Measurements from ENCODE around the gene TSC2.
A peak's percentile ranks its signal among the peaks of the same experiment; 100 is the strongest.
"Not testable (repeated sequence)": the region's sequence is repeated elsewhere in the genome, so short reads cannot be mapped to it uniquely, and the experiment has no call there.

Gene TSC2

GRCh38 chr16:2102471-2102870 lies 54.7 kb downstream of the TSC2 start:
- Mint-ChIP-seq H3K4me1 (no peaks in the 10 kb centered on the region), H3K4me3 (no peak overlapping the region), H3K27me3 (no peaks in the 10 kb centered on the region), H3K9me3 (no peaks in the 10 kb centered on the region), H3K27ac (no peak overlapping the region)
- DNase-seq, result no peak
- no peak for ATAC-seq

GRCh38 chr16:2104464-2104863 lies 56.7 kb downstream of the TSC2 start:
- H3K4me3 Mint-ChIP-seq, H3K27me3 Mint-ChIP-seq, H3K9me3 Mint-ChIP-seq, H3K4me1 Mint-ChIP-seq, H3K27ac Mint-ChIP-seq, DNase-seq: not testable (repeated sequence)
- peak; percentile 59 for ATAC-seq

DNA sequence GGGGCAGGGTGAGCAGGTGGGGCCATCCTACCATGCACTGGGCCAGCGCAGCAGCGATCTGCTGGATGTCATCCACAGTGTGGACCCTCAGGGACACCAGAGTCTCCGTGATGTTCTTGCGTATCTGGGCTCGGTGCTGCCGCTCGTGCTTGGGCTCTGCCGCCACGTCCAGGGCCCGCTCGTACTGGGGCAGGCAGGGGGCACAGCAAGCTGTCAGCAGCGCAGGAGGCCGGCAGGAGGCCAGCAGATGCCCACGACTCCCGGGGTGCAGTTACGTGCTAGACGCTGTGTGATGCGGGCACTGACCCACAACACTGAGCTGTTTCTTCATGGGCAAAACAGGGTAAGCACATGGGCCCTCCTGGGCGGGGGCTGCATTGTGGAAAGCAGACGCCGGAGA lies 57.5 kb downstream of the TSC2 start:
- not testable (repeated sequence) for ATAC-seq, H3K4me1 Mint-ChIP-seq, H3K27me3 Mint-ChIP-seq, DNase-seq, H3K4me3 Mint-ChIP-seq, H3K9me3 Mint-ChIP-seq
- H3K27ac Mint-ChIP-seq, result peak overlapping the region in 1 of 2 donors; percentile 92

DNA sequence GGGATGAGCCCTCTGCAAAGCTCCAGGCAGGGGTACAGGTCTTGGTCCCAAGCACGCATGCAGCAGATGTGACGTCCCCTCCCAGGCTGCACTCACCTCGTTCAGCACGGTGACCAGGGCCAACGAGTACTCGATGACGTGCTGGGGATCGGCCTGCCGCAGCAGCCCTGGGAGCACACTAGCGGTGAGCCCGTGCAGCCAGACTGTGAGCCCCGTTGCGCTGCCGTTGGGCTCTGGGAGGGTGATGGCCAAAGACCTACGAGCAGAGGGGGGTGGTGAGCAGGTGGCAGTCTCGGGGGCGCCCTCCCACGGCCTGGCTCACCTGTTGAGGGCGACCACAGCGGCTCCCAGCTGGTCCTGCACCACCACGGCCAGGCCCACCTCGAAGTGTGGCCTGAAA lies 58.0 kb downstream of the TSC2 start:
- not testable (repeated sequence) for ATAC-seq, H3K4me1 Mint-ChIP-seq, H3K4me3 Mint-ChIP-seq

GRCh38 chr16:2106211-2106610 lies 58.4 kb downstream of the TSC2 start:
- not testable (repeated sequence) for ATAC-seq, H3K27me3 Mint-ChIP-seq, H3K4me1 Mint-ChIP-seq, DNase-seq, H3K4me3 Mint-ChIP-seq, H3K27ac Mint-ChIP-seq, H3K9me3 Mint-ChIP-seq

More for the DNA sequence above, 58.0 kb downstream of the TSC2 start:
- DNase-seq, H3K9me3 Mint-ChIP-seq, H3K27me3 Mint-ChIP-seq, H3K27ac Mint-ChIP-seq: not testable (repeated sequence)

- DNase-seq, H3K4me1 Mint-ChIP-seq, H3K9me3 Mint-ChIP-seq, H3K4me3 Mint-ChIP-seq, H3K27me3 Mint-ChIP-seq: not testable (repeated sequence)
- peak overlapping the region in 1 of 2 donors; percentile 59 for H3K27ac Mint-ChIP-seq
- ATAC-seq, result peak; percentile 18
Measured at GRCh38 chr16:2107121-2107790, 59.5 kb downstream of the TSC2 start.

GRCh38 chr16:2107791-2108125 lies 60.0 kb downstream of the TSC2 start:
- not testable (repeated sequence) for H3K27me3 Mint-ChIP-seq, H3K4me3 Mint-ChIP-seq, DNase-seq, H3K27ac Mint-ChIP-seq, H3K4me1 Mint-ChIP-seq, ATAC-seq, H3K9me3 Mint-ChIP-seq

DNA sequence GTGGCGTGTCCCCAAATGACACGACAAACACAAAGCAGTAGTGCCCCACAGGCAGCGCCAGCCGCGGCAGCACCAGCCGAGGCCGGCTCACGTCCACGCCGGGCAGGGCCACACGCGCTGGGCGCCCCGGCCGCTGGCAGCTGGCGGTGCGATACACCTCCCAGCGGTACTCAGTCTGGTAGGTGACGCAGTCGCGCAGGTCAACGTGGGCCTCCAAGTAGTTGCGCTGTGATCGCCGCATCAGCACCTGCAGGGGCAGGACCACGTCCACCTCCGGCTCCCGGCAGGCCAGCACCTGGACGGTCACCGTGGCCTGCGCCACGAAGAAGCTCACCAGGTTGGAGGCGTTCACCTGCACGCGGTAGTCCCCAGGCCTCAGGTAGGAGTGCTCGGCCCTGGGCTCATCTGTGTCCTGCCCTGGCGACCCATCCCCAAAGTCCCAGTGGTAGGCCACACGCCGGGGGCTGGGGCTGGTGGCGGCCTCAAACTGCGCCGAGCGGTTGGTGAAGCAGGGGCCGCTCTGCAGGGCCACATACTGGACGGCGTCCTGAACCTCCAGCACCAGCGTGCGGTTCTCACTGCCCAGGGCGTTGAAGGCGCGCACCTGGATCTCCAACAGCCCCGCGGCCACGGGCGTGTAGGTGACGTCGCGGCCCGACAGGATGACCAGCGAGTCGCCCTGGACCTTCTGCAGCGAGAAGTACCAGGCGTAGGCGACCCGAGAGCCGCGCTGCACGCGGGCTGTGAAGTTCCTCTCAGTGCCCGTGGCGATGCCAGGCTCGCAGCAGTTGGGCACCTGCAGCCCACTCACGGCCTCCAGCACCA lies 60.9 kb downstream of the TSC2 start:
- not testable (repeated sequence) for H3K27ac Mint-ChIP-seq

GRCh38 chr16:2109271-2109580 lies 61.4 kb downstream of the TSC2 start:
- H3K27ac Mint-ChIP-seq, H3K9me3 Mint-ChIP-seq, H3K4me3 Mint-ChIP-seq, DNase-seq, ATAC-seq, H3K27me3 Mint-ChIP-seq, H3K4me1 Mint-ChIP-seq: not testable (repeated sequence)

More for the DNA sequence above, 60.9 kb downstream of the TSC2 start:
- H3K27me3 Mint-ChIP-seq, DNase-seq, H3K9me3 Mint-ChIP-seq, H3K4me1 Mint-ChIP-seq, H3K4me3 Mint-ChIP-seq: not testable (repeated sequence)
- peak; percentile 5 for ATAC-seq

DNA sequence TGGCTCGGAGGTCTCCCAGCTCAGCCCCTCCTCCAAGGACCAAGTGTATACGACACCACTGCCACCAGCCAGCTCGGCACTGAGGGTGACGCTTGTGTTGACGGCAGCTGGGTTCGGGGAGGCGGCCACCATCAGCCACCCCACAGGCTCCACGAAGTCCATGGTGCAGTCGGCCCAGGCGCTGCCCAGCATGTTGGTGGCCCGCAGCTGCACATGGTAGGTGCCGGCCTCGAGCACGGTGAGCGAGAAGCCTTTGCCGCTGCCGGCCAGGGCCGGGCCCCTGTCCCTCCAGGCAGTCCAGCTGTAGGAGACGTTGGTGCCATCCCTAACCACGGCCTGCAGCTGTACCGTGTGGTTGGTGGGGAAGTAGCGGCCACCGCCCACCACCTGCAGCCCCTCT lies 62.1 kb downstream of the TSC2 start:
- not testable (repeated sequence) for ATAC-seq, H3K27me3 Mint-ChIP-seq, H3K4me3 Mint-ChIP-seq, H3K9me3 Mint-ChIP-seq, H3K27ac Mint-ChIP-seq, DNase-seq, H3K4me1 Mint-ChIP-seq

DNA sequence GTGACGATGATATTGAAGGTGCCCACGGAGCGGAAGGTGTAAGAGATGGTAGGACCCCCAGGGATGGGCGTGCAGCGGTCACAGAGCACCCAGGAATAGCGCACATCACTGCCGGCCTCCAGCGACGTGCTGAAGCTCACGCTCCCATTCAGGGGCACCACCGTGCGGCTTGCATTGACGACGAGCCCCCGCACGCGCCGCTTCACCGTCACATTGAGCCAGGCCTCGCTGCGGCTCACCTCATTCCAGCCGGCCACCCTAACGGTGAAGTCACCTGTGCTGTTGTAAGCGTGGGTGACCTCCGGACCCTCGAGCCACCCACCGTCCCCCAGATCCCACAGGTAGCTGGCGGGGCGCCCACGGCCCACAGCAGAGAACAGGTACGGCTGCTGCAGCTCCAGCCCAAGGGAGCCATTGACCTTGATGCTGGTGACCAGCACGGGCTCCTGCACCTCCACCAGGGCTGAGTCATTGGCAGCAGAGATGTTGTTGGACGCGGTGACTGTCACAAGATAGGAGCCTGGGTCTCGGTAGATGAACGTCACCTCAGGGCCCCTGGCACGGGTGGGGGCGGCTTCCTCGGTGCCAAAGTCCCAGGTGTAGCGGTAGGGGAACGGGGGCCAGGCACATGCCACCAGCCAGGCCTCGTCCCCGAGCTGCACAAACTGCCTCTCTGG lies 62.7 kb downstream of the TSC2 start:
- not testable (repeated sequence) for H3K27ac Mint-ChIP-seq, H3K4me3 Mint-ChIP-seq, H3K27me3 Mint-ChIP-seq, DNase-seq, H3K4me1 Mint-ChIP-seq, ATAC-seq, H3K9me3 Mint-ChIP-seq

- not testable (repeated sequence) for H3K9me3 Mint-ChIP-seq, DNase-seq, H3K4me3 Mint-ChIP-seq, H3K27ac Mint-ChIP-seq, H3K4me1 Mint-ChIP-seq, H3K27me3 Mint-ChIP-seq
- ATAC-seq, result peak; percentile 6
Measured at GRCh38 chr16:2111009-2111353, 63.2 kb downstream of the TSC2 start.

DNA sequence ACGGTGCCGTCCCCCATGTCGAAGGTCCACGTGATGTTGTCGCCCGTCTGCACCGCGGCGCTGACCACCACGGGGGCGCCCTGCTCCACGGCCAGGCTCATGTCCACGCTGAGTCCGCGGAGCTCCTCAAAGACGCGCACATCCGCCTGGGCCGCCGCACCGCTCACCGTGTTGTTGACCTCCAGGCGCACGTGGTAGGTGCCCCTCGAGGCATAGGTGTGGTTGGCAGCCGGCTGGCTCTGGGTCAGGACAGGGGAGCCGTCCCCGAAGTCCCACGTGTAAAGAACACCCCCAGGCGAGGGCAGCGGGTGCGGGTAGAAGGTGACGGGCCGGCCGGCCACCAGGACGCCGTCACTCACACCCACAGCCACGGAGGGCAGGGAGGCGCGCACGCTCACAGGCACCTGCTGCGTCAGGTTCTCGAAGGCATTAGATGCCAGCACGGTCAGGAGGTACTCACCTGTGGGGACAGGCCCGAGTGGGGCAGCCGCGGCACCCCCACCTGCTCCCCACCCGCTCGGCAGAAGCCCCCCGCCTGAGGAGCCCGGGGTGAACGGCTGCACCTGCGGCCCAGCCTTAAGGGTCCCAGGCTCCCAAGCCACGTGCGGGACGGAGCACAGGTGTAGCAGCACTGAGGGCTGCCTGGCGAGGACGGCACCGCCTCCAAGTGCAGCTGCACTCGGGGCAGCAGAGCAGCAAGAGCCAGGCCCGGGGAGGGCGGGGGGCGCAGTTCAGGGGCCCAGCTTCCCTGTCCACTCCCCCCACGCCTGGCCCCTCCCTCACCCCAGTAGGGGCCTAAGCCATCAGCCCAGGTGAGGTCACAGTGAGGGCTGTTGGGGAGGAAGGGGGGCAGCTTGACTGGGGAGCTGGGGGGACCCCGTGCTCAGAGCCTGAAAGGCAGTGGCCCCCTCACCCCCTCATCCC lies 63.9 kb downstream of the TSC2 start:
- peak; percentile 24 for ATAC-seq
- not testable (repeated sequence) for H3K9me3 Mint-ChIP-seq, H3K4me3 Mint-ChIP-seq

GRCh38 chr16:2112539-2113106 lies 64.8 kb downstream of the TSC2 start:
- not testable (repeated sequence) for H3K9me3 Mint-ChIP-seq, H3K27me3 Mint-ChIP-seq, H3K27ac Mint-ChIP-seq, DNase-seq, ATAC-seq, H3K4me3 Mint-ChIP-seq, H3K4me1 Mint-ChIP-seq

More for the DNA sequence above, 63.9 kb downstream of the TSC2 start:
- not testable (repeated sequence) for H3K27me3 Mint-ChIP-seq, H3K4me1 Mint-ChIP-seq, DNase-seq, H3K27ac Mint-ChIP-seq

DNA sequence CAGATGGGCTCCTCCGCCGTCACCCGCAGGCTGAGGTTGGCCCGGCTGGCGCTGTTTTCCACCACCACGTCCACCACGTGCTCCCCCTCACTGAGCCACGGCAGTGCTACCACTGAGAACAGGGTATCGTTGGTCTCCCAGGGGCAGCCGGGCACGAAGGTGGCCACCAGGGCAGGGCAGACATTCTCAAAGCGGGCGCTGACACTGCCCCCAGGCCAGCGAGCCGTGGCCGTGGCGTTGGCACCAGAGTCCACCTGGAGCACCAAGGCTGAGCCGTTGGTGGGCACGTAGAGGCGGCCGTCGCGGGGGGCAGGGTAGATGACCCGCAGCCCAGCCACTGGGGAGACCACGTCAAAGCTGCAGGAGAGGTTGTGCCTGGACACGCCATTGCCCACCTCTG lies 66.4 kb downstream of the TSC2 start:
- H3K4me1 Mint-ChIP-seq, H3K27ac Mint-ChIP-seq, H3K9me3 Mint-ChIP-seq, H3K4me3 Mint-ChIP-seq, ATAC-seq, DNase-seq, H3K27me3 Mint-ChIP-seq: not testable (repeated sequence)

All from stimulated activated naive CD8-positive, alpha-beta T cell treated with anti-CD3 and anti-CD28 coated beads, Interleukin-15, amount 100 ng/mL, for 72 hours (primary cell).